Ureter (tissue), 1 donor: ENCODE results near the gene TTC21B. TPM values are rescaled to one million over a fixed set of nuclear protein-coding genes. Genes with fewer than 3 reads are reported as not detected.

Experiments
- DNase-seq: peaks from one replicate; pipeline ENCODE4 v3.0.0-alpha.2; 2020; ENCODE audit warnings: low spot score
- total RNA-seq: library from RNA; stranded (reverse); gene quantifications from one replicate; pipeline ENCODE4 v1.2.4, GENCODE V29; 2023
- donor health status: DM: yes; HTN: yes; CAD: no.

TTC21B gene
- total RNA-seq, 1 donor from 2014 or later = 26.4 TPM

- DNase-seq = no peak
These were observed 116.5 kb downstream of the TTC21B start for GRCh38 chr2:165837122-165837521.

DNA sequence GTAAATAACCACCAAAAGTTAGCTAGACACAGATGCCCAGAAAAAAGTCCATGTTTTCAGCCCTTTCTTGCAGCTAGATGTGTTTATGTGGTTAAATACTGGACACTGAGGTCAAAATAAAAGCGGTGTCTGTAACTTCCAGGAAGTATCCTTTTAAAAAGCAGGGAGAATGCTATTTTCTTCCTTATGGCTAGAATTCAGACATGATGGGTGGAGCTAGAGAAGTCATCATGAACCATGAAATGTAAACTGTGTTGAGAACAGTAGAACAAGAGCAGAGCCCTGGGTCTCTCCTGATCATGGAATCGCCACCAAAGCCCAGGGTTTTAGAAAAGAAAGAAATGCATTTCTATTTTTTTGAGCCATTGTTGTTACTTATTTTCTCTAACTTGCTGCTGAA is 118.2 kb downstream of the TTC21B start:
- no peak for DNase-seq

DNA sequence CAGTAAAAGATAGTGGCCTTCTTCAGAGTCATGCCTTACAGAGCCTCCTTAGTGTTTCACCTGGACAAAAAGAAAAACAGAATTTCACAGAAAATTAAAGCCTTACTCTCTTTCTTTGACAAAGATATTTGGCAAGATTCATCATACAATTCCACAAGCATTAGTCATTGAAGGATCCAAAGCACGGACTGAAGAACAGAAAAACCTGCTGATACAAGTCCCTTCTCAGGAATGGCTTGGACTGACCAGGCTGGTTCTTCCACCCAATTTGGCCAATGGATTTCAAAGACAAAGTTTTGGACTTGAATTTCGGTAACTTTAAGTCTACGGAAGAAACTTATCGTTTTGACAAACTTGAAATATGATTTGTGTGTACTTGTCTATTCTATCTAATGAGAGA is 120.4 kb downstream of the TTC21B start:
- DNase-seq = no peak

- no peak for DNase-seq
These were observed 125.7 kb downstream of the TTC21B start for GRCh38 chr2:165827921-165828276.

- DNase-seq = no peak
These were observed 126.3 kb downstream of the TTC21B start for GRCh38 chr2:165827016-165827920.

DNA sequence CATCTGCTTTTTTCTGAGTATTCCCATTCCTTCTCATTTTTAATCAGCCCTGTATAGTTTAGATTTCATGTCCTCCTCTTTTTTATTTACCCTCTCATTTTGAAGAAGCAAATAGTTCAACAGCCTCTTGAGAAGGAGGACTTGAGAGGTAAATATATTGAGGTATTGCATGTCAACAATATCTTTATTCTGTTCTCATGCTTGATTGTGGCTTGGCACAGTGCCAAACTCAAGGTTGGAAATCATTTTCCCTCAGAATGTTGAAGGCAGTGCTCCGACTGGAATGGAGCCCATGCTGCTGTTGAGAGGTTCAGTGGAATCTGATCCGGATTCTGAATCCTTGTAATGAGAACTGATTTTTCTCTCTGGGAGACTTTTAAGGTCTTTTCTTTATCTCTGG is 128.5 kb downstream of the TTC21B start:
- DNase-seq = no peak

Other genes starting within 250 kb of the TTC21B start
- gene GALNT3, start 159.5 kb downstream of the TTC21B start, total RNA-seq = 41.5 TPM
- not detected for gene SCN1A, start 174.2 kb upstream of the TTC21B start, total RNA-seq